HFF-Myc (cell line): ENCODE results near the gene PC.
A peak's percentile ranks its signal among the peaks of the same experiment; 100 is the strongest.

Experiments
- DNase-seq: peaks from one replicate; pipeline ENCODE4 v3.0.0-alpha.2; 2011; ENCODE audit warnings: low read depth; ENCODE audit errors: extremely low read depth
- H3K4me3 ChIP-seq: replicated peaks from 2 replicates; pipeline ENCODE4 v1.5.1; 2011; ENCODE audit warnings: low read depth, mild to moderate bottlenecking, control low read depth, low read length
- CTCF ChIP-seq: IDR thresholded peaks from 2 replicates; pipeline ENCODE4 v1.5.1; 2012; ENCODE audit warnings: mild to moderate bottlenecking, low read depth, low read length, control low read depth; ENCODE audit errors: missing control alignments

The PC gene

GRCh38 chr11:66843776-66844495 lies 114.2 kb downstream of the PC start:
- peak overlapping the region; percentile 99 for H3K4me3 ChIP-seq
- DNase-seq: no peak
- TF ChIP-seq CTCF: no peak

GRCh38 chr11:66842896-66843775 lies 115.0 kb downstream of the PC start, which contains the start of gene RCE1:
RCE1 (plus strand) TSS chr11:66843441; CDS start chr11:66843456, 15 bp downstream.
- no peak for TF ChIP-seq CTCF
- peak within 1 kb of the TSS; percentile 99 for H3K4me3 ChIP-seq
- DNase-seq: peak; percentile 58

- DNase-seq: no peak
- peak overlapping the region; percentile 99 for H3K4me3 ChIP-seq
- no peak for TF ChIP-seq CTCF
Measured at GRCh38 chr11:66842501-66842895, 115.7 kb downstream of the PC start.

GRCh38 chr11:66841861-66842260 lies 116.3 kb downstream of the PC start:
- no peak for TF ChIP-seq CTCF
- DNase-seq: no peak
- peak overlapping the region; percentile 99 for H3K4me3 ChIP-seq

- no peak for TF ChIP-seq CTCF
- DNase-seq: no peak
- no peak overlapping the region for H3K4me3 ChIP-seq
Measured at GRCh38 chr11:66840317-66841091, 117.7 kb downstream of the PC start.

- no peak overlapping the region for H3K4me3 ChIP-seq
- no peak for DNase-seq
- TF ChIP-seq CTCF: no peak
Measured at GRCh38 chr11:66835768-66836405, 122.3 kb downstream of the PC start.
